Lower leg skin (tissue), 4 donors: ENCODE data around the gene KCNQ1OT1. TPM values are rescaled to one million over a fixed set of nuclear protein-coding genes. Genes with fewer than 3 reads are reported as not detected.

Source experiments
- DNase-seq, 2 donors: peaks; one replicate each; pipeline ENCODE4 v3.0.0-alpha.2; 2019; ENCODE audit warnings: low spot score in 2 of 2
- H3K4me3 ChIP-seq: fragments of 200-600 bp; sonication (generic); 2 replicates; pipeline ENCODE4 v1.5.1; 2017; ENCODE audit warnings: mild to moderate bottlenecking, low read depth; ENCODE audit not compliant: poor library complexity, severe bottlenecking
- CTCF ChIP-seq, 3 donors: fragments of 450-650 bp; IDR thresholded peaks; one replicate each; pipeline ENCODE4 v1.5.1; 2016; ENCODE audit warnings: antibody characterized with exemption in 3 of 3, mild to moderate bottlenecking in 3 of 3, moderate library complexity in 2 of 3
- POLR2A ChIP-seq, 2 donors: fragments of 450-650 bp; IDR thresholded peaks; one replicate each; pipeline ENCODE4 v1.6.1; 2016 to 2017; ENCODE audit warnings: antibody characterized with exemption in 2 of 2, mild to moderate bottlenecking in 1 of 2, moderate library complexity in 1 of 2
- WGBS, 2 donors: methylation state at CpG; one replicate each; pipeline ENCODE4 v1.1.5; 2018; 5-methylcytosine and 5-hydroxymethylcytosine counted together
- intact Hi-C: fragments of 100-400 bp; cut with DNase I; formaldehyde crosslinking; loops from one replicate; pipeline ENCODE4 v1.15.0; 2023; ENCODE audit warnings: low total_unique reads
- total RNA-seq, 4 donors: library from RNA; depleted of rRNA; stranded (reverse); fragments of >200 nt; gene quantifications; one replicate each; pipeline ENCODE4 v1.1.0, GENCODE V29; 2016

KCNQ1OT1 gene
- total RNA-seq, 4 donors from 2014 or later = 0.63 to 1.8 (median 0.91) TPM

GRCh38 chr11:2738551-2739431 lies 39.0 kb upstream of the KCNQ1OT1 start:
- no peak overlapping the region for H3K4me3 ChIP-seq
- DNase-seq = no peak
- TF ChIP-seq POLR2A (IDR thresholded peaks at IDR 0.05) (no peak), CTCF (IDR thresholded peaks at IDR 0.05) (no peak)
- 93% methylated on average over 8 to 9 of the region's 14 CpGs for WGBS, 2 donors
- intact Hi-C loops = no loop called here

GRCh38 chr11:2737866-2738265 lies 38.1 kb upstream of the KCNQ1OT1 start:
- TF ChIP-seq CTCF (IDR thresholded peaks at IDR 0.05) (no peak), POLR2A (IDR thresholded peaks at IDR 0.05) (no peak)
- intact Hi-C loops = no loop called here
- no peak overlapping the region for H3K4me3 ChIP-seq
- DNase-seq = no peak
- WGBS, 2 donors = 73 to 78% methylated on average over 5 of the region's 5 CpGs

GRCh38 chr11:2737226-2737590 lies 37.4 kb upstream of the KCNQ1OT1 start:
- TF ChIP-seq CTCF (IDR thresholded peaks at IDR 0.05) (no peak), POLR2A (IDR thresholded peaks at IDR 0.05) (no peak)
- no peak overlapping the region for H3K4me3 ChIP-seq
- 89 to 97% methylated on average over 7 of the region's 7 CpGs for WGBS, 2 donors
- no peak for DNase-seq
- intact Hi-C loops = no loop called here

- no peak for DNase-seq
- H3K4me3 ChIP-seq = no peak overlapping the region
- no peak for TF ChIP-seq POLR2A (IDR thresholded peaks at IDR 0.05)
- no peak for TF ChIP-seq CTCF (IDR thresholded peaks at IDR 0.05)
- intact Hi-C loops = no loop called here
- 95% methylated on average over 21 of the region's 21 CpGs for WGBS, 2 donors
These were observed 36.9 kb upstream of the KCNQ1OT1 start for GRCh38 chr11:2736577-2737225.

- H3K4me3 ChIP-seq = no peak overlapping the region
- intact Hi-C loops = no loop called here
- WGBS, 2 donors = 89 to 97% methylated on average over 12 of the region's 12 CpGs
These were observed 35.3 kb upstream of the KCNQ1OT1 start for GRCh38 chr11:2735053-2735589.

More at GRCh38 chr11:2735053-2735589, 35.3 kb upstream of the KCNQ1OT1 start:
- DNase-seq = no peak
- TF ChIP-seq POLR2A (IDR thresholded peaks at IDR 0.05) (no peak), CTCF (IDR thresholded peaks at IDR 0.05) (no peak)
